Stimulated activated CD4-positive, alpha-beta T cell treated with anti-CD3 and anti-CD28 coated beads, Interleukin-1b, Interleukin-23, amount 100 ng/mL, for 48 hours (primary cell): ENCODE data around the gene NRXN2.

Source experiments
- DNase-seq: peaks from one replicate; pipeline ENCODE4 v3.0.0-alpha.2; 2020

NRXN2 gene

GRCh38 chr11:64560139-64560771 is 162.7 kb downstream of the NRXN2 start:
- DNase-seq, result no peak

- no peak for DNase-seq
These were observed 163.5 kb downstream of the NRXN2 start for GRCh38 chr11:64559351-64560138.

DNA sequence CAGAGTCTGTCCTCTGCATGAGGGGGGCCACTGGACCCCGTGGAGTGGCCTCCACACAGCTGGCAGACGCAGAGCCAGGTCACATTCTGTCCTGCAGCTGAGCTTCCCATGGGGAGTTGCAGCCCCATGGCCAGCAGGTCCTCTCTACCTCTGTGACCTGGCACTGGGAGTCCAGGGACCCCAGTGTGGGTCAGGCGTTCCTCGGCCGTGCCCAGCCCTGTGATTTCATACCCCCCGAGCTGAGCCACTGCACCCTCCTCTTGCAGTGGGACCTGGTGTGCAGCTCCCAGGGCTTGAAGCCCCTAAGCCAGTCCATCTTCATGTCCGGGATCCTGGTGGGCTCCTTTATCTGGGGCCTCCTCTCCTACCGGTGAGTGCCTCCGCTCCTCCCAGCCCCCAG is 164.1 kb downstream of the NRXN2 start:
- no peak for DNase-seq

DNA sequence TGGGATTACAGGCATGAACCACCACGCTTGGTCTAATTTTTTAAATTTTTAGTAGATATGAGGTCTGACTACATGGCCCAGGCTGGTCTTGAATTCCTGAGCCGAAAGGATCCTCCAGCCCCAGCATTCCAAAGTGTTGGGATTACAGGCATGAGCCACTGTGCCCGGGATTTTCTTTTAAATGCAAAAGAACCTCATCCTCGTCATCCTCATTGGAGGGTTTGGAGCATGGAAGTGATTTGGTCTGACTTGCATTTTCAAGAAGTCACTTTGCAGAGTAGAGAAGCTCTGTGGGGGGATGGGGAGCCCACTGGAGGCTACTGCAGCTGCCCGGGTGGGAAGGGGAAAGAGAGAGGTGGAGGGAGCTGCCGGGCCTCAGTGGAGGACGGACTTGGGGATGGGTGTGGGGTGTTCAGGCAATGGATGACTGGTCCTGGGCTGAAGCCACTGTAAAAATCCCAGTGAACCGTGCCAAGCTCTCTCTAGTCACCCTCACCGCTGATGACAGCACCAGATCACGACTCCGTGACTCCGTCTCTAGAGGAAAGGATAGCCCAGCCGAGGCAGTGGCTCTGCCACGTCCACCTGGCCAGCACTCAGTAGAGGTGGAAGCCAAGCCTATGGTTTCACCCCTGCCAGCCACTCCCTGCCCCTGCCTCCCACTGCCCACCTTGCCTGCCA is 164.8 kb downstream of the NRXN2 start:
- no peak for DNase-seq

DNA sequence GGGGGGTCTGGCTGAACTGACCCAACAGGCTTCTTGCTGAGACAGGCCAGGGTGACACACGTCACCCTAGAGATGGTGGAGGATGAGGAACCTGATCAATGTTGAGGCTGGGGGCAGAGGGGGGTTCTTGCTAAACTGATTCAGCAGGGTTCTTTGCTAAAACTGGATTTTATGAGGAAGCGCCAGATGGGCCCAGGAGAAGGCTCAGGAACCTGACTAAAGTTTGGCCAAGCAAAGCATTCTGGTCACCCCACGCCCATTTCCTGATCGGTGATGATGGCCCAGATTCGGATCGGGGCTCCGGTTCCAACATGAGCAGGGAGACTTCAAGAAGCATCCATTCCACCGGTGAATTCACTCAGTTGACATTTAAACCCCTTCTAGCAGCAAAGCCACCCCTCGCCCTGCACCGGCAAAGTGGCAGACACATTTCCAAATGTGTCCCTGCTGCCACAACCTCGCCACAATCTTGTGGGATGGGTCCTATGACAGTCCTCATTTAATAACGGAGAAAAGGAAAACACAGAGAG is 166.2 kb downstream of the NRXN2 start:
- no peak for DNase-seq
